ENCODE measurements around the gene TMEM135. TPM values are rescaled to one million over a fixed set of nuclear protein-coding genes. Genes with fewer than 3 reads are reported as not detected.
"Not testable (repeated sequence)": the region's sequence is repeated elsewhere in the genome, so short reads cannot be mapped to it uniquely, and the experiment has no call there.

The TMEM135 gene
- total RNA-seq, 1 donor from 2014 or later = 16.4 TPM

DNA sequence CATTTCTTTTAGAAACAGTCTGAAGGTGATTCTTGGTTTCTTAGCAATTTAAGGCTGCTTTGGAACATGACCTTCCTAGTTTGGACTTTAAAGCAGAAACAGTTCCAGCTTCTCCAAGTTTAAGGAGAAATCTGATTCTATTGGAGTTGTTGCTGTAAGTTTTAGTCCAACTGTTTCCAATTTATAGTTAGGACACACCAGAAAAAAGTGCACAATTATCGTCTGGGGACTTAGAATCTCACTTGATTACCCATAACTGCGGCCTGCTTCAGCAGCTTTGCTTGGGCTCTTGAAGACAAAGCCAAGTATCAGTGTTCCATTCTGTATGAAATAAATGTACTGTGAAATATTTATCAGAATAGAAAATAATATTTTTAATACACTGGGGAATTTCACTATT, 246.6 kb downstream of the TMEM135 start:
- no peaks in the 10 kb centered on the region for H3K9me3 ChIP-seq (replicated peaks)
- intact Hi-C loops (cut with micrococcal nuclease) = loop anchor here (5.0 kb wide), 1 partner anchor 347 kb away; no protein-coding TSS in a partner anchor
- no peaks in the 10 kb centered on the region for H3K27me3 ChIP-seq (ENCODE audit: low read depth)
- H3K27ac ChIP-seq (replicated peaks) = no peak overlapping the region
- H3K4me3 ChIP-seq = no peak overlapping the region
- TF ChIP-seq, protein P1, sequence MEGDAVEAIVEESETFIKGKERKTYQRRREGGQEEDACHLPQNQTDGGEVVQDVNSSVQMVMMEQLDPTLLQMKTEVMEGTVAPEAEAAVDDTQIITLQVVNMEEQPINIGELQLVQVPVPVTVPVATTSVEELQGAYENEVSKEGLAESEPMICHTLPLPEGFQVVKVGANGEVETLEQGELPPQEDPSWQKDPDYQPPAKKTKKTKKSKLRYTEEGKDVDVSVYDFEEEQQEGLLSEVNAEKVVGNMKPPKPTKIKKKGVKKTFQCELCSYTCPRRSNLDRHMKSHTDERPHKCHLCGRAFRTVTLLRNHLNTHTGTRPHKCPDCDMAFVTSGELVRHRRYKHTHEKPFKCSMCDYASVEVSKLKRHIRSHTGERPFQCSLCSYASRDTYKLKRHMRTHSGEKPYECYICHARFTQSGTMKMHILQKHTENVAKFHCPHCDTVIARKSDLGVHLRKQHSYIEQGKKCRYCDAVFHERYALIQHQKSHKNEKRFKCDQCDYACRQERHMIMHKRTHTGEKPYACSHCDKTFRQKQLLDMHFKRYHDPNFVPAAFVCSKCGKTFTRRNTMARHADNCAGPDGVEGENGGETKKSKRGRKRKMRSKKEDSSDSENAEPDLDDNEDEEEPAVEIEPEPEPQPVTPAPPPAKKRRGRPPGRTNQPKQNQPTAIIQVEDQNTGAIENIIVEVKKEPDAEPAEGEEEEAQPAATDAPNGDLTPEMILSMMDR (IDR thresholded peaks at IDR 0.05; ENCODE audit: borderline replicate concordance) = no peak
- DNase-seq = no peak
- peaks cover 20% of the 10 kb centered on the region for H3K4me1 ChIP-seq
- H3K36me3 ChIP-seq = no peaks in the 10 kb centered on the region

GRCh38 chr11:87285674-87286073, 247.9 kb downstream of the TMEM135 start:
- intact Hi-C loops (cut with micrococcal nuclease); H3K27ac ChIP-seq (replicated peaks); H3K9me3 ChIP-seq (replicated peaks); H3K36me3 ChIP-seq; DNase-seq; H3K4me3 ChIP-seq; H3K27me3 ChIP-seq (ENCODE audit: low read depth): not testable (repeated sequence)
- peaks cover 12% of the 10 kb centered on the region for H3K4me1 ChIP-seq

GRCh38 chr11:87286338-87286737, 248.6 kb downstream of the TMEM135 start:
- Histone ChIP-seq H3K4me3 (no peak overlapping the region), H3K9me3 (replicated peaks) (no peaks in the 10 kb centered on the region), H3K4me1 (peaks cover 6% of the 10 kb centered on the region), H3K27me3 (ENCODE audit: low read depth) (no peaks in the 10 kb centered on the region), H3K27ac (replicated peaks) (no peak overlapping the region), H3K36me3 (no peaks in the 10 kb centered on the region)
- TF ChIP-seq, protein P1 (IDR thresholded peaks at IDR 0.05; ENCODE audit: borderline replicate concordance) = no peak
- DNase-seq = no peak
- intact Hi-C loops (cut with micrococcal nuclease) = no loop called here

DNA sequence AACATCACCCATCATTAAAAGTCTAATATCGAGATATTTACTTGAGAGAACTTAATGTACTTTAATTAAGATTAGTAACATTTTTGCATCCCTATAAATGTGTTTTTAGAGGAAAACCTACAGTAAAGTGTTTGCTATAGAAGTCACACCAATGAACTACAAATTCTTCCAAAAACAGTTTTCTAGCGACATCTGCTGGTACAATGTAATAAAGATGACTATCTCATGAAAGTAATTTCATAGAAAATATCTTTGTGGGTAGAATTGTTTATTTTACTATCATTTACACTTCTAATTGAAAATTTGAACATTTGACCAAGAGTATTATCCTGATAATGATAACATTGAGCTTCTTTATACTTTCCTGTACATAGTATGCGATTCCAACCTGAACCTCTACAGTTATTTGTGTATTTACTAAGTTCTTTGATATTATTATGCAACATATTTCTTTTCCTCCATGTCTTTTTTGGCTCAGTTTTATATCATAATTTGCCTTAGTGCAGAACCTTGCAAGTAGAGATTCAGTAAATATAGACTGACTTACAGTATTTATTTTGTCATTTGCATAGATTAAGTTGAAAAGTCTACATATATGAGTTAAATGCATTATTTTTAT, 252.7 kb downstream of the TMEM135 start:
- no peaks in the 10 kb centered on the region for H3K27me3 ChIP-seq (ENCODE audit: low read depth)
- no peak for DNase-seq
- TF ChIP-seq, protein P1 (IDR thresholded peaks at IDR 0.05; ENCODE audit: borderline replicate concordance) = peak; percentile 76
- H3K27ac ChIP-seq (replicated peaks) = no peak overlapping the region
- H3K9me3 ChIP-seq (replicated peaks) = no peaks in the 10 kb centered on the region
- no peak overlapping the region for H3K4me3 ChIP-seq
- no peaks in the 10 kb centered on the region for H3K36me3 ChIP-seq
- H3K4me1 ChIP-seq = no peaks in the 10 kb centered on the region
- intact Hi-C loops (cut with micrococcal nuclease) = no loop called here

DNA sequence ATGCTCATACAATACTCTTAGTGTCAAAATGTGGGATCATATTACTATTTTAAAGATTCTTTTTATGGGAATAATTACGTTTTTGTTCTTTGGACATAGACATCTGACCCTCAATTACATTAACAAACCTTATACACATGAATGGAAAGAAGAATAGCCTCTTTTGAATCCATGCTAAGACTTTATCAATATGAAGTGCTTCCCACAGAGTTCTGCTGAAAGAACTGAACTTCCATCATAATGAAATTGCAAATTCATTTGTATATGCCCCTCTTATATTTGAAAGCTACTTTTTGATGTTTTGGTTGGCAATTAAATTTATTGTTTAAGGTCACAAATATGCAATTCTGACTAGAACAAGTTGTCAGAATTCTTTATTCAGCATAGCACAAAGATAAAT, 254.9 kb downstream of the TMEM135 start:
- no peak overlapping the region for H3K27ac ChIP-seq (replicated peaks)
- no peak for DNase-seq
- no peaks in the 10 kb centered on the region for H3K27me3 ChIP-seq (ENCODE audit: low read depth)
- no peak overlapping the region for H3K4me3 ChIP-seq
- H3K9me3 ChIP-seq (replicated peaks) = no peaks in the 10 kb centered on the region
- TF ChIP-seq, protein P1 (IDR thresholded peaks at IDR 0.05; ENCODE audit: borderline replicate concordance) = no peak
- H3K4me1 ChIP-seq = no peaks in the 10 kb centered on the region
- H3K36me3 ChIP-seq = no peaks in the 10 kb centered on the region
- intact Hi-C loops (cut with micrococcal nuclease) = no loop called here

DNA sequence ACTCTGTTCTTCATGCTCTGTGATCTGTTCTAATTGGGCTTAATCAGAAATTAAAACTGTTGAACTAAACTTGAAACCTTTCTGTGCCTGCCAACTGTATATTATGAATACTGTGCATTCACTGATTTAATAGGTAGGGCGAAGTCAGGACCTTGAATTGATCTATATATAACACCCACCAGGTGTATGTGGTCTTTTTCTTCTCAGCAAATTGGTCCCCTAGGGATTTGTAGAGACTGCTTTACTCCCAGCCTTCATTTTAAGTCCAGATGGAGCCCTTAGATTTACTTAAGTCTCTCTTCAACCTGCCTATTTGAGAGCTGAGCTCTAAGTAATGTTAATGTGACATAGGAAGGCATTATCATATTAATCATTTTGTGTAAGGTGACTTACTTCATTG, 257.5 kb downstream of the TMEM135 start:
- Histone ChIP-seq H3K36me3 (no peaks in the 10 kb centered on the region), H3K9me3 (replicated peaks) (no peaks in the 10 kb centered on the region), H3K4me1 (peaks cover 3% of the 10 kb centered on the region), H3K4me3 (no peak overlapping the region), H3K27ac (replicated peaks) (no peak overlapping the region), H3K27me3 (ENCODE audit: low read depth) (no peaks in the 10 kb centered on the region)
- no peak for DNase-seq
- TF ChIP-seq, protein P1 (IDR thresholded peaks at IDR 0.05; ENCODE audit: borderline replicate concordance) = no peak
- intact Hi-C loops (cut with micrococcal nuclease) = no loop called here
